NT2/D1 (cell line): ENCODE results near the gene NMT2.

Experiments used
- SUZ12 ChIP-seq: IDR thresholded peaks from 2 replicates; pipeline ENCODE4 v1.6.1; 2011; ENCODE audit not compliant: insufficient read length, insufficient read depth; ENCODE audit errors: extremely low read depth
- YY1 ChIP-seq: IDR thresholded peaks from 2 replicates; pipeline ENCODE4 v1.6.1; 2011; ENCODE audit not compliant: insufficient read length, insufficient read depth

- TF ChIP-seq YY1 (no peak), SUZ12 (no peak)
Observed at GRCh38 chr10:15189133-15189885, 20.8 kb upstream of the NMT2 start.
